ENCODE measurements around the gene GIPC2.

GIPC2 gene

GRCh38 chr1:78038491-78038939 lies 7.3 kb upstream of the GIPC2 start:
- Histone ChIP-seq H3K27ac (ENCODE audit: low read depth, low read length) (no peak overlapping the region), H3K4me3 (ENCODE audit: low read depth in 1 of 2, low read length in 2 of 2) (no peak overlapping the region), H3K4me1 (ENCODE audit: insufficient read depth, low read length) (peaks cover 8% of the 10 kb centered on the region), H3K27me3 (ENCODE audit: control insufficient read depth in 1 of 2, insufficient read depth in 2 of 2, low read length in 2 of 2) (no peaks in the 10 kb centered on the region), H3K9me3 (ENCODE audit: low read length) (no peaks in the 10 kb centered on the region), H3K36me3 (ENCODE audit: insufficient read depth, low read length) (no peaks in the 10 kb centered on the region), H3K9ac (ENCODE audit: low read length) (no peak overlapping the region)

GRCh38 chr1:78040484-78041089 lies 5.2 kb upstream of the GIPC2 start:
- no peaks in the 10 kb centered on the region for H3K36me3 ChIP-seq (ENCODE audit: insufficient read depth, low read length)
- H3K4me1 ChIP-seq (ENCODE audit: insufficient read depth, low read length) = peaks cover 8% of the 10 kb centered on the region
- H3K27me3 ChIP-seq (ENCODE audit: control insufficient read depth in 1 of 2, insufficient read depth in 2 of 2, low read length in 2 of 2) = peaks cover 0 to 4% of the 10 kb centered on the region in 2 donors
- no peak overlapping the region for H3K27ac ChIP-seq (ENCODE audit: low read depth, low read length)
- no peak overlapping the region for H3K4me3 ChIP-seq (ENCODE audit: low read depth in 1 of 2, low read length in 2 of 2)
- H3K9ac ChIP-seq (ENCODE audit: low read length) = no peak overlapping the region
- no peaks in the 10 kb centered on the region for H3K9me3 ChIP-seq (ENCODE audit: low read length)

GRCh38 chr1:78043436-78043835 lies 2.3 kb upstream of the GIPC2 start:
- peaks cover 2% of the 10 kb centered on the region for H3K4me1 ChIP-seq (ENCODE audit: insufficient read depth, low read length)
- H3K9me3 ChIP-seq (ENCODE audit: low read length) = no peaks in the 10 kb centered on the region
- H3K4me3 ChIP-seq (ENCODE audit: low read depth in 1 of 2, low read length in 2 of 2) = no peak overlapping the region
- H3K27ac ChIP-seq (ENCODE audit: low read depth, low read length) = no peak overlapping the region
- peaks cover 12 to 16% of the 10 kb centered on the region in 2 donors for H3K27me3 ChIP-seq (ENCODE audit: control insufficient read depth in 1 of 2, insufficient read depth in 2 of 2, low read length in 2 of 2)
- no peaks in the 10 kb centered on the region for H3K36me3 ChIP-seq (ENCODE audit: insufficient read depth, low read length)
- no peak overlapping the region for H3K9ac ChIP-seq (ENCODE audit: low read length)

GRCh38 chr1:78044796-78045562 lies 787 bp upstream of the GIPC2 start:
- no peak overlapping the region for H3K9ac ChIP-seq (ENCODE audit: low read length)
- no peak overlapping the region for H3K27ac ChIP-seq (ENCODE audit: low read depth, low read length)
- no peaks in the 10 kb centered on the region for H3K36me3 ChIP-seq (ENCODE audit: insufficient read depth, low read length)
- H3K4me1 ChIP-seq (ENCODE audit: insufficient read depth, low read length) = no peaks in the 10 kb centered on the region
- H3K4me3 ChIP-seq (ENCODE audit: low read depth in 1 of 2, low read length in 2 of 2) = peak overlapping the region; percentile 68 to 70
- peaks cover 12 to 16% of the 10 kb centered on the region in 2 donors for H3K27me3 ChIP-seq (ENCODE audit: control insufficient read depth in 1 of 2, insufficient read depth in 2 of 2, low read length in 2 of 2)
- no peaks in the 10 kb centered on the region for H3K9me3 ChIP-seq (ENCODE audit: low read length)

- Histone ChIP-seq H3K4me1 (ENCODE audit: insufficient read depth, low read length) (no peaks in the 10 kb centered on the region), H3K27ac (ENCODE audit: low read depth, low read length) (no peak overlapping the region), H3K4me3 (ENCODE audit: low read depth in 1 of 2, low read length in 2 of 2) (peak overlapping the region; percentile 68 to 70), H3K27me3 (ENCODE audit: control insufficient read depth in 1 of 2, insufficient read depth in 2 of 2, low read length in 2 of 2) (peaks cover 12 to 16% of the 10 kb centered on the region in 2 donors), H3K9ac (ENCODE audit: low read length) (no peak overlapping the region), H3K36me3 (ENCODE audit: insufficient read depth, low read length) (no peaks in the 10 kb centered on the region), H3K9me3 (ENCODE audit: low read length) (no peaks in the 10 kb centered on the region)
Measured at GRCh38 chr1:78045563-78045925, 222 bp upstream of the GIPC2 start.

GRCh38 chr1:78047106-78047505 lies 1.3 kb downstream of the GIPC2 start:
- Histone ChIP-seq H3K9me3 (ENCODE audit: low read length) (no peaks in the 10 kb centered on the region), H3K27ac (ENCODE audit: low read depth, low read length) (no peak overlapping the region), H3K4me1 (ENCODE audit: insufficient read depth, low read length) (no peaks in the 10 kb centered on the region), H3K36me3 (ENCODE audit: insufficient read depth, low read length) (no peaks in the 10 kb centered on the region), H3K9ac (ENCODE audit: low read length) (no peak overlapping the region), H3K4me3 (ENCODE audit: low read depth in 1 of 2, low read length in 2 of 2) (no peak overlapping the region), H3K27me3 (ENCODE audit: control insufficient read depth in 1 of 2, insufficient read depth in 2 of 2, low read length in 2 of 2) (peaks cover 12 to 16% of the 10 kb centered on the region in 2 donors)

- Histone ChIP-seq H3K36me3 (ENCODE audit: insufficient read depth, low read length) (no peaks in the 10 kb centered on the region), H3K9me3 (ENCODE audit: low read length) (no peaks in the 10 kb centered on the region), H3K27ac (ENCODE audit: low read depth, low read length) (no peak overlapping the region), H3K9ac (ENCODE audit: low read length) (no peak overlapping the region), H3K4me1 (ENCODE audit: insufficient read depth, low read length) (no peaks in the 10 kb centered on the region), H3K27me3 (ENCODE audit: control insufficient read depth in 1 of 2, insufficient read depth in 2 of 2, low read length in 2 of 2) (peaks cover 12 to 16% of the 10 kb centered on the region in 2 donors), H3K4me3 (ENCODE audit: low read depth in 1 of 2, low read length in 2 of 2) (no peak overlapping the region)
Measured at GRCh38 chr1:78047631-78048030, 1.9 kb downstream of the GIPC2 start.

GRCh38 chr1:78048446-78048845 lies 2.7 kb downstream of the GIPC2 start:
- Histone ChIP-seq H3K4me1 (ENCODE audit: insufficient read depth, low read length) (no peaks in the 10 kb centered on the region), H3K36me3 (ENCODE audit: insufficient read depth, low read length) (no peaks in the 10 kb centered on the region), H3K9ac (ENCODE audit: low read length) (no peak overlapping the region), H3K9me3 (ENCODE audit: low read length) (no peaks in the 10 kb centered on the region), H3K27me3 (ENCODE audit: control insufficient read depth in 1 of 2, insufficient read depth in 2 of 2, low read length in 2 of 2) (peaks cover 12 to 16% of the 10 kb centered on the region in 2 donors), H3K27ac (ENCODE audit: low read depth, low read length) (no peak overlapping the region), H3K4me3 (ENCODE audit: low read depth in 1 of 2, low read length in 2 of 2) (no peak overlapping the region)

- Histone ChIP-seq H3K9me3 (ENCODE audit: low read length) (no peaks in the 10 kb centered on the region), H3K9ac (ENCODE audit: low read length) (no peak overlapping the region), H3K27ac (ENCODE audit: low read depth, low read length) (no peak overlapping the region), H3K4me1 (ENCODE audit: insufficient read depth, low read length) (no peaks in the 10 kb centered on the region), H3K27me3 (ENCODE audit: control insufficient read depth in 1 of 2, insufficient read depth in 2 of 2, low read length in 2 of 2) (peaks cover 12 to 16% of the 10 kb centered on the region in 2 donors), H3K4me3 (ENCODE audit: low read depth in 1 of 2, low read length in 2 of 2) (no peak overlapping the region), H3K36me3 (ENCODE audit: insufficient read depth, low read length) (no peaks in the 10 kb centered on the region)
Measured at GRCh38 chr1:78049396-78049795, 3.6 kb downstream of the GIPC2 start.

- Histone ChIP-seq H3K9me3 (ENCODE audit: low read length) (no peaks in the 10 kb centered on the region), H3K27me3 (ENCODE audit: control insufficient read depth in 1 of 2, insufficient read depth in 2 of 2, low read length in 2 of 2) (peaks cover 8 to 12% of the 10 kb centered on the region in 2 donors), H3K9ac (ENCODE audit: low read length) (no peak overlapping the region), H3K36me3 (ENCODE audit: insufficient read depth, low read length) (no peaks in the 10 kb centered on the region), H3K4me3 (ENCODE audit: low read depth in 1 of 2, low read length in 2 of 2) (no peak overlapping the region), H3K4me1 (ENCODE audit: insufficient read depth, low read length) (no peaks in the 10 kb centered on the region), H3K27ac (ENCODE audit: low read depth, low read length) (no peak overlapping the region)
Measured at GRCh38 chr1:78051005-78051404, 5.2 kb downstream of the GIPC2 start.

- Histone ChIP-seq H3K27me3 (ENCODE audit: control insufficient read depth in 1 of 2, insufficient read depth in 2 of 2, low read length in 2 of 2) (no peaks in the 10 kb centered on the region), H3K4me3 (ENCODE audit: low read depth in 1 of 2, low read length in 2 of 2) (no peak overlapping the region), H3K27ac (ENCODE audit: low read depth, low read length) (no peak overlapping the region), H3K9me3 (ENCODE audit: low read length) (no peaks in the 10 kb centered on the region), H3K4me1 (ENCODE audit: insufficient read depth, low read length) (no peaks in the 10 kb centered on the region), H3K36me3 (ENCODE audit: insufficient read depth, low read length) (no peaks in the 10 kb centered on the region), H3K9ac (ENCODE audit: low read length) (no peak overlapping the region)
Measured at GRCh38 chr1:78052685-78053405, 7.1 kb downstream of the GIPC2 start.

All from muscle layer of colon (tissue), 2 donors.